Liver (tissue), 9 donors: ENCODE results near the gene ALK. TPM values are rescaled to one million over a fixed set of nuclear protein-coding genes. Genes with fewer than 3 reads are reported as not detected.

ENCODE experiments used
- DNase-seq: peaks from one replicate; pipeline ENCODE4 v3.0.0-alpha.2; 2017; ENCODE audit warnings: low spot score
- H3K27ac ChIP-seq, 2 donors: one replicate each; pipeline ENCODE4 v1.7.0; 2013; ENCODE audit warnings: inconsistent platforms in 2 of 2, low read length in 2 of 2, control low read depth in 1 of 2, low read depth in 1 of 2, mild to moderate bottlenecking in 1 of 2
- H3K27me3 ChIP-seq, 4 donors: one replicate each; pipeline versions ENCODE4 v1.6.1 to v1.7.0; 2013; ENCODE audit warnings: low read length in 3 of 4, inconsistent platforms in 1 of 4, mild to moderate bottlenecking in 1 of 4, moderate library complexity in 1 of 4; ENCODE audit not compliant: control insufficient read depth in 4 of 4, insufficient read depth in 4 of 4
- H3K36me3 ChIP-seq, 4 donors: one replicate each; pipeline versions ENCODE4 v1.6.1 to v1.7.0; 2013; ENCODE audit warnings: low read length in 3 of 4, mild to moderate bottlenecking in 3 of 4, low read depth in 1 of 4, moderate library complexity in 1 of 4; ENCODE audit not compliant: control insufficient read depth in 4 of 4, insufficient read depth in 3 of 4
- H3K4me1 ChIP-seq, 4 donors: one replicate each; pipeline versions ENCODE4 v1.6.1 to v1.7.0; 2013; ENCODE audit warnings: low read length in 3 of 4, mild to moderate bottlenecking in 3 of 4, moderate library complexity in 1 of 4; ENCODE audit not compliant: control insufficient read depth in 4 of 4, insufficient read depth in 4 of 4
- H3K4me3 ChIP-seq, 3 donors: one replicate each; pipeline versions ENCODE4 v1.6.1 to v1.7.0; 2013; ENCODE audit warnings: low read length in 3 of 3, control low read depth in 1 of 3, low read depth in 1 of 3, mild to moderate bottlenecking in 1 of 3
- H3K9ac ChIP-seq, 2 donors: one replicate each; pipeline ENCODE4 v1.7.0; 2013; ENCODE audit warnings: low read length in 2 of 2, mild to moderate bottlenecking in 2 of 2, moderate library complexity in 2 of 2, control low read depth in 1 of 2, low read depth in 1 of 2
- H3K9me3 ChIP-seq, 4 donors: one replicate each; pipeline versions ENCODE4 v1.6.1 to v1.7.0; 2013; ENCODE audit warnings: low read length in 3 of 4; ENCODE audit not compliant: control insufficient read depth in 4 of 4
- EGR1 ChIP-seq, 2 donors: IDR thresholded peaks; 2 replicates each; pipeline ENCODE4 v1.6.1; 2016 to 2018; ENCODE audit warnings: antibody characterized with exemption in 2 of 2, low read depth in 2 of 2
- FOXA1 ChIP-seq: IDR thresholded peaks from 2 replicates; pipeline ENCODE4 v1.6.1; 2016; ENCODE audit warnings: antibody characterized with exemption
- FOXA2 ChIP-seq: IDR thresholded peaks from 2 replicates; pipeline ENCODE4 v1.6.1; 2016; ENCODE audit warnings: antibody characterized with exemption
- HNF4A ChIP-seq, 2 donors: conservative IDR thresholded peaks; 2 replicates each; pipeline ENCODE4 v1.6.1; 2016; ENCODE audit warnings: antibody characterized with exemption in 2 of 2, mild to moderate bottlenecking in 2 of 2
- HNF4G ChIP-seq: IDR thresholded peaks from 2 replicates; pipeline ENCODE4 v1.6.1; 2016; ENCODE audit warnings: antibody characterized with exemption
- JUND ChIP-seq, 2 donors: IDR thresholded peaks; 2 replicates each; pipeline ENCODE4 v1.6.1; 2016; ENCODE audit warnings: antibody characterized with exemption in 2 of 2
- NR2F2 ChIP-seq: IDR thresholded peaks from 2 replicates; pipeline ENCODE4 v1.6.1; 2016; ENCODE audit warnings: antibody characterized with exemption
- RAD21 ChIP-seq, 2 donors: IDR thresholded peaks; 2 replicates each; pipeline ENCODE4 v1.6.1; 2016; ENCODE audit warnings: antibody characterized with exemption in 2 of 2, mild to moderate bottlenecking in 2 of 2
- RXRA ChIP-seq, 2 donors: IDR thresholded peaks; 2 replicates each; pipeline ENCODE4 v1.6.1; 2017 to 2018; ENCODE audit warnings: antibody characterized with exemption in 2 of 2, mild to moderate bottlenecking in 1 of 2
- SP1 ChIP-seq: IDR thresholded peaks from 2 replicates; pipeline ENCODE4 v1.6.1; 2018; ENCODE audit warnings: antibody characterized with exemption, mild to moderate bottlenecking
- TAF1 ChIP-seq: conservative IDR thresholded peaks from 2 replicates; pipeline ENCODE4 v1.6.1; 2016; ENCODE audit warnings: antibody characterized with exemption, mild to moderate bottlenecking
- YY1 ChIP-seq: IDR thresholded peaks from 2 replicates; pipeline ENCODE4 v1.6.1; 2016; ENCODE audit warnings: antibody characterized with exemption, mild to moderate bottlenecking
- ZBTB33 ChIP-seq: IDR thresholded peaks from 2 replicates; pipeline ENCODE4 v1.6.1; 2016; ENCODE audit warnings: antibody characterized with exemption
- WGBS: extraction: QIAGEN DNeasy Blood & Tissue Kit; methylation state at CpG from one replicate; pipeline ENCODE4 v1.1.7; 2013; 5-methylcytosine and 5-hydroxymethylcytosine counted together
- polyA plus RNA-seq, 2 donors: library from polyadenylated mRNA; stranded (reverse) in 1 of 2; unstranded in 1 of 2; fragments of 200-250 nt in 1 of 2; fragments of >200 nt in 1 of 2; fragmentation: Nextera tagmentation in 1 of 2; extraction: Ambion mirVana in 1 of 2; gene quantifications; one replicate each; pipeline versions ENCODE4 v1.2.1 to v1.2.3, GENCODE V29; 2013 to 2015
- total RNA-seq, 2 donors: library from RNA; depleted of rRNA; stranded (reverse); fragments of >200 nt; gene quantifications; one replicate each; pipeline ENCODE4 v1.2.3, GENCODE V29; 2014
- TF ChIP-seq, protein P1 (sequence below): IDR thresholded peaks from 2 replicates; pipeline ENCODE4 v1.6.1; 2016; ENCODE audit warnings: antibody characterized with exemption, mild to moderate bottlenecking
- donor health status: healthy.
- donor health status: healthy.
- donor health status: healthy.
- donor health status: healthy.
- donor health status: healthy.

Gene ALK
- total and polyA plus RNA-seq, 4 donors, result under 0.01 TPM; not detected in 3

GRCh38 chr2:29918941-29919340 lies 2.4 kb downstream of the ALK start:
- Histone ChIP-seq H3K9me3 (no peaks in the 10 kb centered on the region), H3K4me1 (peaks cover 10 to 16% (median 12%) of the 10 kb centered on the region in 4 donors), H3K27me3 (peaks cover 6 to 18% (median 13%) of the 10 kb centered on the region in 4 donors), H3K27ac (no peak overlapping the region), H3K4me3 (no peak overlapping the region), H3K9ac (no peak overlapping the region), H3K36me3 (no peaks in the 10 kb centered on the region)
- DNase-seq, result no peak
- TF ChIP-seq, protein P1, sequence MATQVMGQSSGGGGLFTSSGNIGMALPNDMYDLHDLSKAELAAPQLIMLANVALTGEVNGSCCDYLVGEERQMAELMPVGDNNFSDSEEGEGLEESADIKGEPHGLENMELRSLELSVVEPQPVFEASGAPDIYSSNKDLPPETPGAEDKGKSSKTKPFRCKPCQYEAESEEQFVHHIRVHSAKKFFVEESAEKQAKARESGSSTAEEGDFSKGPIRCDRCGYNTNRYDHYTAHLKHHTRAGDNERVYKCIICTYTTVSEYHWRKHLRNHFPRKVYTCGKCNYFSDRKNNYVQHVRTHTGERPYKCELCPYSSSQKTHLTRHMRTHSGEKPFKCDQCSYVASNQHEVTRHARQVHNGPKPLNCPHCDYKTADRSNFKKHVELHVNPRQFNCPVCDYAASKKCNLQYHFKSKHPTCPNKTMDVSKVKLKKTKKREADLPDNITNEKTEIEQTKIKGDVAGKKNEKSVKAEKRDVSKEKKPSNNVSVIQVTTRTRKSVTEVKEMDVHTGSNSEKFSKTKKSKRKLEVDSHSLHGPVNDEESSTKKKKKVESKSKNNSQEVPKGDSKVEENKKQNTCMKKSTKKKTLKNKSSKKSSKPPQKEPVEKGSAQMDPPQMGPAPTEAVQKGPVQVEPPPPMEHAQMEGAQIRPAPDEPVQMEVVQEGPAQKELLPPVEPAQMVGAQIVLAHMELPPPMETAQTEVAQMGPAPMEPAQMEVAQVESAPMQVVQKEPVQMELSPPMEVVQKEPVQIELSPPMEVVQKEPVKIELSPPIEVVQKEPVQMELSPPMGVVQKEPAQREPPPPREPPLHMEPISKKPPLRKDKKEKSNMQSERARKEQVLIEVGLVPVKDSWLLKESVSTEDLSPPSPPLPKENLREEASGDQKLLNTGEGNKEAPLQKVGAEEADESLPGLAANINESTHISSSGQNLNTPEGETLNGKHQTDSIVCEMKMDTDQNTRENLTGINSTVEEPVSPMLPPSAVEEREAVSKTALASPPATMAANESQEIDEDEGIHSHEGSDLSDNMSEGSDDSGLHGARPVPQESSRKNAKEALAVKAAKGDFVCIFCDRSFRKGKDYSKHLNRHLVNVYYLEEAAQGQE, result no peak
- TF ChIP-seq JUND (IDR thresholded peaks at IDR 0.05) (no peak), NR2F2 (no peak), FOXA2 (no peak), RAD21 (IDR thresholded peaks at IDR 0.05) (no peak), HNF4A (conservative IDR thresholded peaks at IDR 0.05) (no peak), TAF1 (no peak), HNF4G (no peak), EGR1 (IDR thresholded peaks at IDR 0.05; ENCODE audit: low read depth in 2 of 2) (no peak)
- 43% methylated on average over 3 of the region's 3 CpGs for WGBS

DNA sequence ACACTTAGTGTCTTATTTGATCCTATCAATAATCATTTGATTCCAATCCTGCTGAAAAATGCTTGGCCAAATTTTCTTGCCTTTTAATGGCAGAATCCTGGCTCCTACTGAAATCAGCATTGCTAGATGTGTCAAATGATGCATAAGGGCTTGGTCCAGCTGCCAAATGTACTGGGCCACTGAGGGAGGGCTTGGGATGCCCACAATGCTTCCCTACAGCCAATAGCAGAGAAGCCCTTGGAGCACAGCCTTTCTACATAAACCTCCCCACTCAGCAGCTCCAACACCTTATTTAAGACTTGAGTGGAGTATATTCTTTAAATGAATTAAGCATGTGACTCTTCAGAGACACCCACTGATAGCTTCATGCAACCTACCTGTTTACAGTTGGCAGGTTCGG lies 3.6 kb downstream of the ALK start:
- no peaks in the 10 kb centered on the region for H3K36me3 ChIP-seq
- peaks cover 10 to 16% (median 12%) of the 10 kb centered on the region in 4 donors for H3K4me1 ChIP-seq
- H3K4me3 ChIP-seq, result no peak overlapping the region
- peaks cover 6 to 18% (median 13%) of the 10 kb centered on the region in 4 donors for H3K27me3 ChIP-seq
- DNase-seq, result no peak
- H3K9me3 ChIP-seq, result no peaks in the 10 kb centered on the region
- no peak for TF ChIP-seq YY1
- no peak for TF ChIP-seq SP1
- no peak for TF ChIP-seq FOXA1
- 67% methylated on average over 1 of the region's 1 CpG for WGBS
- no peak overlapping the region for H3K9ac ChIP-seq
- H3K27ac ChIP-seq, result no peak overlapping the region

- no peak overlapping the region for H3K9ac ChIP-seq
- no peak for TF ChIP-seq YY1
- TF ChIP-seq RXRA (IDR thresholded peaks at IDR 0.05), result no peak
- TF ChIP-seq ZBTB33, result no peak
- no peak for TF ChIP-seq FOXA1
- TF ChIP-seq FOXA2, result no peak
- TF ChIP-seq TAF1, result no peak
- H3K36me3 ChIP-seq, result no peaks in the 10 kb centered on the region
- no peak overlapping the region for H3K4me3 ChIP-seq
- no peak for DNase-seq
- H3K27me3 ChIP-seq, result peaks cover 6 to 13% (median 10%) of the 10 kb centered on the region in 4 donors
- peaks cover 10 to 16% (median 12%) of the 10 kb centered on the region in 4 donors for H3K4me1 ChIP-seq
- H3K27ac ChIP-seq, result no peak overlapping the region
- no peaks in the 10 kb centered on the region for H3K9me3 ChIP-seq
Observed at GRCh38 chr2:29916571-29916970, 4.8 kb downstream of the ALK start.
